Aorta (tissue), 5 donors: ENCODE results near the gene IRF7. TPM values are rescaled to one million over a fixed set of nuclear protein-coding genes. Genes with fewer than 3 reads are reported as not detected.
A peak's percentile ranks its signal among the peaks of the same experiment; 100 is the strongest.
"Not testable (repeated sequence)": the region's sequence is repeated elsewhere in the genome, so short reads cannot be mapped to it uniquely, and the experiment has no call there.

Experiments used
- ATAC-seq: fragments of 200-7000 bp; cut with Tn5 transposase; one replicate; pipeline ENCODE4 v1.9.1; 2022; ENCODE audit warnings: moderate library complexity; ENCODE audit not compliant: low FRiP score
- DNase-seq, 2 donors: peaks; one replicate each; pipeline ENCODE4 v3.0.0-alpha.2; 2020
- H3K27ac ChIP-seq, 2 donors: one replicate each; pipeline ENCODE4 v1.5.1; 2013; ENCODE audit warnings: low read length in 2 of 2, mild to moderate bottlenecking in 2 of 2, moderate library complexity in 2 of 2, control low read depth in 1 of 2, inconsistent platforms in 1 of 2, low read depth in 1 of 2
- H3K27me3 ChIP-seq, 2 donors: one replicate each; pipeline ENCODE4 v1.6.1; 2013; ENCODE audit warnings: control low read depth in 1 of 2, low read length in 1 of 2, mild to moderate bottlenecking in 1 of 2, moderate library complexity in 1 of 2; ENCODE audit not compliant: insufficient read depth in 2 of 2, control insufficient read depth in 1 of 2
- H3K36me3 ChIP-seq, 2 donors: one replicate each; pipeline ENCODE4 v1.6.1; 2013; ENCODE audit warnings: control low read depth in 1 of 2, low read length in 1 of 2, mild to moderate bottlenecking in 1 of 2; ENCODE audit not compliant: insufficient read depth in 2 of 2, control insufficient read depth in 1 of 2
- H3K4me1 ChIP-seq, 2 donors: one replicate each; pipeline ENCODE4 v1.6.1; 2013; ENCODE audit warnings: low read length in 2 of 2, control low read depth in 1 of 2, mild to moderate bottlenecking in 1 of 2, moderate library complexity in 1 of 2; ENCODE audit not compliant: insufficient read depth in 2 of 2, control insufficient read depth in 1 of 2
- H3K4me3 ChIP-seq, 2 donors: one replicate each; pipeline ENCODE4 v1.5.1; 2013; ENCODE audit warnings: low read length in 2 of 2, control low read depth in 1 of 2, mild to moderate bottlenecking in 1 of 2
- H3K9me3 ChIP-seq: one replicate; pipeline ENCODE4 v1.6.1; 2013; ENCODE audit warnings: mild to moderate bottlenecking, low read length; ENCODE audit not compliant: control insufficient read depth
- WGBS, 2 donors: extraction: QIAGEN DNeasy Blood & Tissue Kit; methylation state at CpG; one replicate each; pipeline ENCODE4 v1.1.7; 2013; 5-methylcytosine and 5-hydroxymethylcytosine counted together
- intact Hi-C, 2 donors: fragments of 100-400 bp; cut with DNase I; formaldehyde crosslinking; loops; one replicate each; pipeline versions ENCODE4 v1.14.2 to v1.15.0; 2022
- polyA plus RNA-seq, 2 donors: library from polyadenylated mRNA; stranded (reverse); fragments of 200-250 nt; gene quantifications; one replicate each; pipeline ENCODE4 v1.2.3, GENCODE V29; 2013
- total RNA-seq, 2 donors: library from RNA; stranded (reverse); fragmentation: NEBNext Ultra II Directional; extraction: Animal tissue kit (Norgen Biotek cat#: 25700); gene quantifications; one replicate each; pipeline ENCODE4 v1.2.1, GENCODE V29; 2021
- donor health status: healthy with polysubstance abuse.
- donor health status: Bipolar disorder and iron deficiency.
- donor health status: DM: no; HTN: no; CAD: no.
- donor health status: DM: no; HTN: no; CAD: no.
- donor health status: DM: yes; HTN: yes; CAD: no.

Gene IRF7
- total and polyA plus RNA-seq, 4 donors: 13.4 to 30.9 (median 26.3) TPM

GRCh38 chr11:576811-577610, 38.7 kb downstream of the IRF7 start:
- ATAC-seq (no peak), DNase-seq (no peak)
- Histone ChIP-seq H3K27ac (peak overlapping the region in 1 of 2 donors; percentile 49), H3K9me3 (no peaks in the 10 kb centered on the region), H3K36me3 (no peaks in the 10 kb centered on the region), H3K4me3 (peak overlapping the region; percentile 67 to 69), H3K27me3 (no peaks in the 10 kb centered on the region), H3K4me1 (no peaks in the 10 kb centered on the region)
- 5% methylated on average over 40 to 46 of the region's 48 CpGs for WGBS, 2 donors
- intact Hi-C loops: loop anchor here in 1 of 2 donors (5.0 kb wide), 1 partner anchor 35 kb away; no protein-coding TSS in a partner anchor

- peak within 1 kb of the TSS; percentile 67 to 69 for H3K4me3 ChIP-seq
- DNase-seq (peak; percentile 97 to 98), ATAC-seq (peak; percentile 97)
- WGBS, 2 donors: 0 to 1% methylated on average over 50 to 99 of the region's 99 CpGs
- H3K27me3 ChIP-seq: no peaks in the 10 kb centered on the region
- peak within 1 kb of the TSS in 1 of 2 donors; percentile 49 for H3K27ac ChIP-seq
- H3K4me1 ChIP-seq: no peaks in the 10 kb centered on the region
- no peaks in the 10 kb centered on the region for H3K9me3 ChIP-seq
- intact Hi-C loops: loop anchor here in 1 of 2 donors (5.0 kb wide), 1 partner anchor 36 kb away; no protein-coding TSS in a partner anchor
- H3K36me3 ChIP-seq: no peaks in the 10 kb centered on the region
Observed at GRCh38 chr11:575996-576768, 39.6 kb downstream of the IRF7 start, which contains the start of gene PHRF1. TSS of gene PHRF1 (plus strand) at chr11:576470. CDS start at chr11:581513, 5,043 bp downstream.

- DNase-seq (no peak), ATAC-seq (peak; percentile 36)
- no peaks in the 10 kb centered on the region for H3K36me3 ChIP-seq
- H3K4me3 ChIP-seq: peak overlapping the region; percentile 24 to 52
- WGBS, 2 donors: 0 to 1% methylated on average over 47 to 81 of the region's 81 CpGs
- intact Hi-C loops: loop anchor here in 1 of 2 donors (5.0 kb wide), 1 partner anchor 37 kb away; no protein-coding TSS in a partner anchor
- H3K9me3 ChIP-seq: no peaks in the 10 kb centered on the region
- H3K27me3 ChIP-seq: no peaks in the 10 kb centered on the region
- H3K27ac ChIP-seq: no peak overlapping the region
- H3K4me1 ChIP-seq: no peaks in the 10 kb centered on the region
Observed at GRCh38 chr11:575313-575995, 40.3 kb downstream of the IRF7 start.

GRCh38 chr11:574632-575312, 41.0 kb downstream of the IRF7 start:
- DNase-seq (no peak), ATAC-seq (no peak)
- H3K36me3 ChIP-seq: no peaks in the 10 kb centered on the region
- no peaks in the 10 kb centered on the region for H3K27me3 ChIP-seq
- H3K4me1 ChIP-seq: no peaks in the 10 kb centered on the region
- no peaks in the 10 kb centered on the region for H3K9me3 ChIP-seq
- 34 to 35% methylated on average over 25 of the region's 25 CpGs for WGBS, 2 donors
- H3K27ac ChIP-seq: no peak overlapping the region
- intact Hi-C loops: loop anchor here in 1 of 2 donors (5.0 kb wide), 1 partner anchor 38 kb away; no protein-coding TSS in a partner anchor
- H3K4me3 ChIP-seq: no peak overlapping the region

GRCh38 chr11:574031-574570, 41.6 kb downstream of the IRF7 start:
- H3K27ac ChIP-seq, H3K27me3 ChIP-seq, H3K9me3 ChIP-seq, intact Hi-C loops, ATAC-seq, H3K4me3 ChIP-seq, H3K36me3 ChIP-seq, H3K4me1 ChIP-seq, DNase-seq: not testable (repeated sequence)
- 75 to 85% methylated on average over 14 of the region's 14 CpGs for WGBS, 2 donors

GRCh38 chr11:573146-573759, 42.5 kb downstream of the IRF7 start:
- Histone ChIP-seq H3K27me3 (no peaks in the 10 kb centered on the region), H3K27ac (no peak overlapping the region), H3K9me3 (no peaks in the 10 kb centered on the region), H3K36me3 (no peaks in the 10 kb centered on the region), H3K4me1 (no peaks in the 10 kb centered on the region), H3K4me3 (no peak overlapping the region)
- DNase-seq (no peak), ATAC-seq (no peak)
- intact Hi-C loops: no loop called here
- 94 to 96% methylated on average over 16 of the region's 16 CpGs for WGBS, 2 donors

GRCh38 chr11:571802-572185, 44.0 kb downstream of the IRF7 start:
- H3K27ac ChIP-seq: no peak overlapping the region
- no peak overlapping the region for H3K4me3 ChIP-seq
- no peaks in the 10 kb centered on the region for H3K9me3 ChIP-seq
- no peaks in the 10 kb centered on the region for H3K36me3 ChIP-seq
- H3K27me3 ChIP-seq: no peaks in the 10 kb centered on the region
- intact Hi-C loops: no loop called here
- no peak for DNase-seq
- 73 to 76% methylated on average over 8 of the region's 8 CpGs for WGBS, 2 donors
- no peaks in the 10 kb centered on the region for H3K4me1 ChIP-seq
- no peak for ATAC-seq
